Tongue (tissue), 2 donors: ENCODE results near the gene ANKRD7. TPM values are rescaled to one million over a fixed set of nuclear protein-coding genes. Genes with fewer than 3 reads are reported as not detected.
"Not testable (repeated sequence)": the region's sequence is repeated elsewhere in the genome, so short reads cannot be mapped to it uniquely, and the experiment has no call there.

Source experiments
- DNase-seq: peaks from one replicate; pipeline ENCODE4 v3.0.0-alpha.2; 2015
- total RNA-seq: library from RNA; depleted of rRNA; stranded (reverse); fragments of >200 nt; gene quantifications from one replicate; pipeline ENCODE4 v1.2.3, GENCODE V29; 2014

The ANKRD7 gene
- total RNA-seq, 1 donor from 2014 or later, result 2.2 TPM

- DNase-seq, result no peak
Measured at GRCh38 chr7:118233799-118234198, 9.3 kb downstream of the ANKRD7 start.

DNA sequence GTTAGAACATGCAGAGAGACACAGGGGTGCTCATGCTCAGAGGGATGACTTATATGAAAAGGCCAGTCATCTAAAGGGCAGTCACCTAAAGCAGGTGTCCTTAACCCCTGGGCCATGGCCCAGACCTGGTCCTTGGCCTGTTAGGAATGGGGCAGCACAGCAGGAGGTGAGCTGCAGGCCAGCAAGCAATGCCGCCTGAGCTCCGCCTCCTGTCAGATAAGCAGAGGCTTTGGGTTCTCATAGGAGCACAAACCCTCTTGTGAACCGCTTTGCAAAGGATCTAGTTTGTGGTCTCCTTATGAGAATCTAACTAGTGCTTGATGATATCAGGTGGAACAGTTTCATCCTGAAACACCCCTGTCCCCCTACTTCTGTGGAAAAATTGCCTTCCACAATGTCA lies 14.5 kb downstream of the ANKRD7 start:
- no peak for DNase-seq

GRCh38 chr7:118240320-118240719 lies 15.8 kb downstream of the ANKRD7 start:
- not testable (repeated sequence) for DNase-seq

DNA sequence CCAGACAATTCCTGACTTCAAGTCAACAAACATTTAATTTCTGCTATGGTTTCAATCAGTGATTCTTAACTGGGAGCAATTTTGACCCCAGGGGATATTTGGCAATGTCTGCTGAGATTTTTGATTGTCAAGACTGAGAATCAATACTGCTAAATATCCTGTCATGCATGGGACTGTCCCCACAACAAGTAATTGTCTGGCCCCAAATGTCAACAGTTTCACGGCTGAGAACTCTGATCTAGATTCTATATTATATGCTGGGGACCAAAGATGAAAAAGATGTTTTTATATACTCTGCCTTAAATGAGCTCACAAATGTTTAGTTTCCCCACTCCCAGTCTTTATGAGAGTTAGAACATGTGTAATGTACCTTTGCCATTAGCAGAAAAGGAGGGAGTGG lies 19.2 kb downstream of the ANKRD7 start:
- DNase-seq, result no peak

DNA sequence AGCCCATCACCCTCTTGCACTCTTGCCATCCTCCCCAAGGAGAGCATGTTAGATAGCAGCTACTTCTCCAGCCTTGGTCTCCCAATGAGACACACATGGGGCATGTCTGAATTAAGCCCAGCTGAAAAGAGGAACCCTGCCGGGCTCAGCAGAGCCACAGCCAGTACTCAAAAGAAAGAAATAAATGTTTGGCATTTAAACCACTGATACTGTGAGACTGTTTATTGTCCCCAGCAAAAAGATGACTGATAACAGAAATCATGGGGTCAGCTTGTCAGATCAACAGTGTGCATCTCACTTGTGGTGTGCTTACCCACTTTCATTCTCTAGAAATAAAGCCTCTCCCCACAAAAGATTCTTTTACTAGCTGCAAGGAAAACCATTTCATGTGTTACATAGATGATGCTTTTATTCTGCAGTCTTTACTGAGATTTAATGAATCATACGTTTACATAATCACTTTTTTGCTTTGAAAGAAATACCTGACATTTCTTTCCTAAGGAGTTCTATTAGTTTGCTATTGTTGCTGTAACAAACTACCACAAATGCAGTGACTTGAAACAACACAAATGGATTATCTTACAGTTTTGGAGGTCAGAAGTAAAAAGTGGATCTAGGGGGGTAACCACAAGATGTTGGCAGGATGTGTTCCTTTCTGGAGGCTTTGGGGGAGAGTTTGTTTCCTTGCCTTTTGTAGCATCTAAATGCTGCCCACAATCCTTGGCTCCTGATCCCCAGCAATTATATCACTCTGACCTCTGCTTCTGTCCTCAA lies 20.9 kb downstream of the ANKRD7 start:
- no peak for DNase-seq

DNA sequence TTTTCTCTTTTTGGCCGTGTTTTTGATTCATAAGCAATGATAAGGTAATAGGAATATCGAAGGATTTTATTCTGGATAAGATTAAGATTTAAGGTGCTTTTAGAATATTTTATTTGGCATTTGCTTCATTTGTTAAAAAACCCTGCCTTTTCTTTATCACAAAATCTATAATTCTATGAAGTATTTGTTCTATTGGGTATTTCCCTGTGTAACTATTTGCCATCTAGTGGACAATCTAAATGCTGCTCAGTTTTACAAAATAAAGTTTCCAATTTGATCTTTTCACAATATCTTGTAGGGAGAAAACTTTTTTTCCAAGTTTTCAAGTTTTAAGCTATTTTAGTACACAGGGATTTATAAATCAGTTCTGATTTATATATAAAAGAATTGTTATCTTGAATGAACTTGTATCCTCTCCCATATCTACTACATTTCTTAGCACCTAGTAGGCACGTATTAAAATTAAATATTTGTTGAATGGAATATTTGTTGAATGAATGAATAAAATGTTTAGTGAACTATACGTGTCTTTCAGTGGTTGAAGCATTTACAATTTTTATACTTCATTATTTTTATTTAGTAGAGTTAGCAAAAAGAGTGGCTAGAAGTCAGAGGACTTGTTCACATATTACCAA lies 26.5 kb downstream of the ANKRD7 start:
- no peak for DNase-seq

- no peak for DNase-seq
Measured at GRCh38 chr7:118252087-118252486, 27.6 kb downstream of the ANKRD7 start.

DNA sequence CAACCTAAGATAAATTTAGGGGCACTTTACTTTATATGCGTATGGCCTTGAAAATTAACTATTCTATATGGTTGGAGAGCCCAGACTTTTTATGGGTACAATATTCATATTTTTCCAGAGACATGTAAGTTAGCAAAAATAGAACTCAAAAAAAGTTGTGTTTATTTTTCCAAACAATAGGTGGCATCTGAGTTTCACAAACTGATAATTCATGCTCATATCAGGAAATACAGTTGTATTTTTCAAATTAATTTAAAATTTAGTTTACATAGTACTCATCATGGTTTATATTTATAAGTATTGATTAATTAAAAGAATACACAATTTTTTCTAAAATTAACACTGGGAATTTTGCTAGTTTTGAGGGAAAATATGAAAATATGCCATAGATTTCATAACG lies 34.6 kb downstream of the ANKRD7 start:
- no peak for DNase-seq

DNA sequence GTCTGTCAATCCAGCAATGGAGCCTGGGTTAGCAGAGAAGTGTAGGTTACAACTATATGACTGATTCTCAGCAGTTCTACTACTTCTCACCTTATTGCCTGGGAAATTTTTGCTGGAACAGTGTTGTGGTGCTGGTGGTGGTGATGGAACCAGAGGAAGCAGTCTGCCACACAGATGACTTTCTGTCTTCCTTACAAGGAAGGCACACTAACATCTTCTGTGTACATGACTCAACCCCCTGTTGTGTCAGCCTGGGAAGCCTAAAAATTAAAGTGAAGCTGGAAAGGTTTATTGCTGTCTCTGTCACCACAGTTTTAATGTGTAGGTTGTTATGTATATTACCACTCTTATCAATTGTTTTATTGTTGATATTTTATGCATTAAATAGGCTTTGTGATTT lies 40.3 kb downstream of the ANKRD7 start:
- no peak for DNase-seq

DNA sequence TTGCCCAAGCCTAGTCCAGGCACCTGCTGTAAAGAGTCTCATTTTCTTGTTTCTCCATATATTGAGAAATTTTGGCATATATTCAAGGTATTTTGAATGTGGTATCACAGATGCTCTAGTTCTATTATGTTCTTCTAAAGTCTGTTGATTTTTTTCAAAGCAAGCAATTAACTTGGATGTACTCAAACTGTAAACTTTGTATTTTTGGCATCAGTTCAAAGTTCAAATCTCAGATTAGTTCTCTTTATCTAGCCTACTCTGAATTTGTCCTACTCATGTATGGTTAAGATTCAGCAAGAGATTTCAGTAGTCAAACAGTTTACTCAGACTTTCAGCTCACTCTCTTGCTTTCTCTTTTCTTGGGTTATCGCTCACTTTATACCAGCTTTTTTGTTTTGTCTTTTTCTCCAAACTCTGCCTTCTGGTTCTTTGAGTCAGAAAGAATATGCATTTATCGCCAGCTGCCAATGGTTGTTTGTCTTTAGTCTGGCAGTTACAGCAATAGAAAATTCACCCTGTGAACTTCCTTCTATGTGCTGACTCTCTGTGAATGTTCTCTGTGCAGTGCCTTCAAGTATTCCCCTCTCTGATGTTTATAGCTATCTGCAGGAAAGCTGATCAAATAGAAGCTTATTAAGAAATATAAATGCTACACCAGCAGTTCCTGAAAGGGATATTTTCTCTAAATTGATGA lies 56.0 kb downstream of the ANKRD7 start:
- no peak for DNase-seq

DNA sequence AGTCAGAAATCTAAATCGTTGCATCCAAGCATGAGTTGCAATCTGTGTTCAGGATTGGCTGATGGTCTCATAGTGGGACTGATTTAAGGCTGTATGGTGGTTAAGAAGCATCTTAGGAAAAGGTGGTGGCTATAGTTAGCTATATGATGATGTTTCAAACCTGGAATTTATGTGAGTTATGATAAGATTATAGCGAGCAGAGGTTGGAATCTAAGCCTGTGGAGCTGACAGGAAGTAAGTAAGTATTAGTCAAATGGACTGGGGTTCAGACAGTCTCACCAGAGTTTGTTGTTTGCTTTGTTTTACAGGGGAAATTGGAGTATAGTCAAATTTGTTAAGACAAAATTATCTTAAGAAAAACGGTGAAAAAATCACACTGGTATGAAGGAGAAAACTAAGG lies 56.7 kb downstream of the ANKRD7 start:
- no peak for DNase-seq

GRCh38 chr7:118285358-118285757 lies 60.9 kb downstream of the ANKRD7 start:
- DNase-seq, result no peak

DNA sequence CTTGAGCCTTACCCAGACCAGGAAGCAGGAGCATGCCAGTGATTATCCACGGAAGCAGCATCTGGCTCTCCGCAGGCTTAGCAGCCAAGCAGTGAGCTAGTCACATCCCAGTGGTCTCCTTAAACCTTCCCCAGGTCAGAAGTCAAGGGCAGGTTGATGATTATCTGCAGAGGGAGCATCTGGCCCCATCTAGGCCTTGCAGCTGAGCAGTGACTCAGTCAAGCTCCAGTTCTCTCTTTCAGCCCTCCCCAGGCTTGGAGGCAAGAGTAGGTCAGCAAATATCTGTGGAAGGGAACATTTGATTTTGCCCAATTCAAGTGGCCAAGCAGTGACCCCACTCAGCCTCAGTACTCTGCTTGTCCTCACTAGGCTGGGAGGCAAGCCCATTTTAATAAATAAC lies 61.6 kb downstream of the ANKRD7 start:
- DNase-seq, result no peak

DNA sequence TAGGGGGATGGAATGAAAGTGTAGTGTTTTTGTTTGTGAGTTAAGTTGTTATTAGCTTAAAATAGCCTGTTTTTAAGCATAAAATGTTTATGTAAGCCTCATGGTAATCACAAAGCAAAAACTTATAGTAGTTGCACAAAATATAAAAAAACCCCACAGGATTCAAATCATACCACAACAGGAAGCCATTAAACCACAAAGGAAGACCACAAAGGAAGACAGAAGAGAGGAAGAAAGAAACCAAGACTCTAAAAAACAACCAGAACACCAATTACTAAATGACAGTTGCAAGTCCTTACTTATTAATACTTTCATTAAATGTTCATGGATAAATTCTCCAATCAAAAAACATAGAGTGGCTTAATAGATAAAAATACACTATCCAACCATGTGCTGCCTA lies 63.6 kb downstream of the ANKRD7 start:
- DNase-seq, result no peak

GRCh38 chr7:118289476-118289875 lies 65.0 kb downstream of the ANKRD7 start:
- no peak for DNase-seq

Other genes with a start within 250 kb of the ANKRD7 start
- 36.6 TPM for gene LSM8, start 40.5 kb upstream of the ANKRD7 start, total RNA-seq